Naive thymus-derived CD4-positive, alpha-beta T cell (primary cell): ENCODE measurements around the gene PEX14. TPM values are rescaled to one million over a fixed set of nuclear protein-coding genes. Genes with fewer than 3 reads are reported as not detected.

ENCODE experiments used
- ATAC-seq: fragments of 150-1000 bp; cut with Tn5 transposase; 2 replicates; pipeline ENCODE4 v1.10.0; 2021; ENCODE audit warnings: mild to moderate bottlenecking, moderate library complexity
- CTCF ChIA-PET: fragments of 350-600 bp; sonication (Branson Sonifier 250); formaldehyde crosslinking; loops from one replicate; lab custom pipeline; 2021; ENCODE audit warnings: antibody characterized with exemption; lab: Charles Lee
- POLR2A ChIA-PET: fragments of 350-600 bp; sonication (Branson Sonifier 250); formaldehyde crosslinking; loops from one replicate; lab custom pipeline; 2021; ENCODE audit warnings: antibody characterized with exemption, inconsistent platforms; lab: Charles Lee
- DNase-seq, 9 donors: peaks; one replicate each; pipeline versions ENCODE4 v3.0.0 to v3.0.0-alpha.2; 2020 to 2022; ENCODE audit warnings: mixed read lengths in 1 of 9
- H3K27ac ChIP-seq: one replicate; pipeline ENCODE4 v1.7.0; 2013; ENCODE audit warnings: mild to moderate bottlenecking, low read depth, low read length, moderate library complexity
- H3K27me3 ChIP-seq, 2 donors: one replicate each; pipeline ENCODE4 v1.7.0; 2013; ENCODE audit warnings: low read length in 2 of 2, mild to moderate bottlenecking in 2 of 2, moderate library complexity in 2 of 2; ENCODE audit not compliant: control insufficient read depth in 2 of 2, insufficient read depth in 2 of 2
- H3K36me3 ChIP-seq, 3 experiments: 1 replicate in 2 of 3; 2 replicates in 1 of 3; pipeline ENCODE4 v1.7.0; 2013; ENCODE audit warnings: low read length in 3 of 3, mild to moderate bottlenecking in 3 of 3, moderate library complexity in 1 of 3; ENCODE audit not compliant: insufficient read depth in 3 of 3, control insufficient read depth in 2 of 3
- H3K4me1 ChIP-seq, 2 donors: one replicate each; pipeline ENCODE4 v1.7.0; 2013; ENCODE audit warnings: low read length in 2 of 2, mild to moderate bottlenecking in 2 of 2, moderate library complexity in 1 of 2; ENCODE audit not compliant: control insufficient read depth in 2 of 2, insufficient read depth in 2 of 2
- H3K4me3 ChIP-seq: 2 replicates; pipeline ENCODE4 v1.7.0; 2013; ENCODE audit warnings: mild to moderate bottlenecking, low read length
- H3K9me3 ChIP-seq, 3 experiments: 1 replicate in 2 of 3; 2 replicates in 1 of 3; pipeline ENCODE4 v1.7.0; 2013; ENCODE audit warnings: low read length in 3 of 3; ENCODE audit not compliant: control insufficient read depth in 2 of 3
- H3K27ac Mint-ChIP-seq, 9 donors: one replicate each; pipeline ENCODE4 v1.8.0; 2020 to 2022; ENCODE audit warnings: mixed read lengths in 9 of 9, mild to moderate bottlenecking in 8 of 9, moderate library complexity in 5 of 9, inconsistent platforms in 2 of 9
- H3K27me3 Mint-ChIP-seq, 5 donors: one replicate each; pipeline ENCODE4 v1.8.0; 2021 to 2022; ENCODE audit warnings: mixed read lengths in 5 of 5, mild to moderate bottlenecking in 1 of 5
- H3K36me3 Mint-ChIP-seq, 5 donors: one replicate each; pipeline ENCODE4 v1.8.0; 2020 to 2022; ENCODE audit warnings: mixed read lengths in 5 of 5, mild to moderate bottlenecking in 3 of 5, inconsistent platforms in 1 of 5
- H3K4me1 Mint-ChIP-seq, 7 donors: one replicate each; pipeline ENCODE4 v1.8.0; 2020 to 2022; ENCODE audit warnings: mixed read lengths in 7 of 7, mild to moderate bottlenecking in 3 of 7, inconsistent platforms in 1 of 7
- H3K4me3 Mint-ChIP-seq, 10 donors: one replicate each; pipeline ENCODE4 v1.8.0; 2020 to 2022; ENCODE audit warnings: mild to moderate bottlenecking in 10 of 10, mixed read lengths in 10 of 10, moderate library complexity in 6 of 10, inconsistent platforms in 2 of 10
- H3K9me3 Mint-ChIP-seq, 11 donors: one replicate each; pipeline ENCODE4 v1.8.0; 2020 to 2022; ENCODE audit warnings: mixed read lengths in 11 of 11, mild to moderate bottlenecking in 4 of 11, inconsistent platforms in 1 of 11, moderate library complexity in 1 of 11
- intact Hi-C, 2 donors: fragments of 100-400 bp; cut with micrococcal nuclease; formaldehyde crosslinking; loops; one replicate each; pipeline ENCODE4 v1.15.1; 2023
- polyA plus RNA-seq, 2 donors: library from polyadenylated mRNA; unstranded; fragments of 300-500 nt; fragmentation: Illumina TruSeq; gene quantifications; one replicate each; pipeline ENCODE4 v1.2.3, GENCODE V29; 2021
- total RNA-seq, 6 experiments: library from RNA in 5 of 6; stranded (reverse) in 5 of 6; gene quantifications; 1 replicate in 5 of 6; 2 replicates in 1 of 6; pipeline ENCODE4 v1.2.3 and lab custom pipeline; 2021 to 2026

PEX14 gene
- total and polyA plus RNA-seq, 7 experiments from 2014 or later: 3.6 to 27.8 (median 21.3) TPM

DNA sequence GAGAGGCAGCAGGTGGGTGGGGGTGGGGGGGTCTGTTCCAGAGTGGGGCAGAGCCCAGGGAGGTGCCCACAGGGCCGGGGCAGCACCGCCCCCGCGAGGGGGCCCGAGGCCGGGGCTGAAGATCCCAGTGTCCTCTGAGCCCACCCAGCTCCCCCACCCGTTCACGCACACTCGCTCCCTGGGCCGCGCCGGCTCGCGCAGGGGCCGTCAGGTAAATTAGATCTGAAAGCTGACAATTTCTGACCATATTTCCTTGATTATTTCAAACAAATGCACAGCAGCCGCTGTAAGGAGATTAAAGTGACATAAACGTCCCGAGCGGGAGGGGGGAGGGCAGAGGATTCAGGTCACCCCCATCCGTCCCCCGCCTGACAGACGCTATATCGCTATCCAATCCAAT is 203.7 kb downstream of the PEX14 start:
- CTCF ChIA-PET: interaction anchor here (0.6 kb wide), 1 partner anchor 41 kb away, joined by 4 read pairs; no protein-coding TSS in a partner anchor
- intact Hi-C loops: no loop called here

DNA sequence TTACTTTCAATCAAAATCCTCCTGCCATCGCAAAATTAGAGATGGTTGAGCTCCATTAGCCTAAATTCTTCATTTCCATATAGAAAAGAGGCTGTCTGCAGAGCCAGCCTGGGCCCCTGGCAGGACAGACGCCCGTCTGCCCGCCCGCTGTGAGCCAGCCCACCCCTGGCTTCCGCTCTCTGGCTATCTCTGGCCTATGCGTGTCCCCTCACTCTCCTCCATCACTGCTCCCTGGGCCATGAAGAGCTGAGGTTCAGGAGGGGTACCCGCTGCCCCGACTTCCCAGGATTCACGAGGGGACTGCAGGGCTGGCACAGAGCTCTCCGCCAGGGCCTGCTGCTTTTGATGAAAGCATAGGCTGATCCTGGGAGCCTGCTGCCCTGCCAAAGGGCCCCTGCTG is 204.1 kb downstream of the PEX14 start:
- DNase-seq (no peak), ATAC-seq (no peak)
- Mint-ChIP-seq H3K27me3 (no peaks in the 10 kb centered on the region), H3K36me3 (no peaks in the 10 kb centered on the region), H3K4me3 (no peak overlapping the region), H3K27ac (no peak overlapping the region), H3K9me3 (no peaks in the 10 kb centered on the region), H3K4me1 (peaks cover 0 to 17% (median 4%) of the 10 kb centered on the region in 7 donors)
- H3K27me3 ChIP-seq: no peaks in the 10 kb centered on the region
- no peak overlapping the region for H3K4me3 ChIP-seq
- H3K27ac ChIP-seq: no peak overlapping the region
- intact Hi-C loops: no loop called here
- CTCF ChIA-PET: interaction anchor here (0.6 kb wide), 1 partner anchor 41 kb away, joined by 4 read pairs; no protein-coding TSS in a partner anchor
- H3K9me3 ChIP-seq: no peaks in the 10 kb centered on the region
- no peaks in the 10 kb centered on the region for H3K4me1 ChIP-seq
- H3K36me3 ChIP-seq: no peaks in the 10 kb centered on the region
- POLR2A ChIA-PET: interaction anchor here (0.6 to 0.7 kb wide), 2 partner anchors 11 to 191 kb away, joined by 3 read pairs; no protein-coding TSS in a partner anchor

More for the DNA sequence above, 203.7 kb downstream of the PEX14 start:
- no peaks in the 10 kb centered on the region for H3K4me1 ChIP-seq
- H3K27ac ChIP-seq: no peak overlapping the region
- H3K4me3 ChIP-seq: no peak overlapping the region
- ATAC-seq: no peak
- H3K9me3 ChIP-seq: no peaks in the 10 kb centered on the region
- H3K27me3 ChIP-seq: no peaks in the 10 kb centered on the region
- no peak overlapping the region for H3K4me3 Mint-ChIP-seq
- no peaks in the 10 kb centered on the region for H3K36me3 ChIP-seq
- H3K9me3 Mint-ChIP-seq: no peaks in the 10 kb centered on the region
- H3K36me3 Mint-ChIP-seq: no peaks in the 10 kb centered on the region
- POLR2A ChIA-PET: interaction anchor here (0.6 to 0.7 kb wide), 2 partner anchors 11 to 191 kb away, joined by 3 read pairs; no protein-coding TSS in a partner anchor
- no peak overlapping the region for H3K27ac Mint-ChIP-seq
- DNase-seq: no peak
- no peaks in the 10 kb centered on the region for H3K27me3 Mint-ChIP-seq
- H3K4me1 Mint-ChIP-seq: peaks cover 0 to 17% (median 4%) of the 10 kb centered on the region in 7 donors

GRCh38 chr1:10679496-10680220 is 204.9 kb downstream of the PEX14 start:
- H3K27ac Mint-ChIP-seq: no peak overlapping the region
- Histone ChIP-seq H3K4me3 (no peak overlapping the region), H3K4me1 (no peaks in the 10 kb centered on the region), H3K27ac (no peak overlapping the region), H3K9me3 (no peaks in the 10 kb centered on the region), H3K36me3 (no peaks in the 10 kb centered on the region), H3K27me3 (no peaks in the 10 kb centered on the region)
- no peak overlapping the region for H3K4me3 Mint-ChIP-seq
- ATAC-seq: peak; percentile 16
- no peaks in the 10 kb centered on the region for H3K36me3 Mint-ChIP-seq
- peaks cover 0 to 17% (median 4%) of the 10 kb centered on the region in 7 donors for H3K4me1 Mint-ChIP-seq
- no peak for DNase-seq
- no peaks in the 10 kb centered on the region for H3K27me3 Mint-ChIP-seq
- no peaks in the 10 kb centered on the region for H3K9me3 Mint-ChIP-seq
- CTCF ChIA-PET: no interaction called here
- intact Hi-C loops: no loop called here
- POLR2A ChIA-PET: interaction anchor here (0.6 kb wide), 1 partner anchor 32 kb away, joined by 4 read pairs; no protein-coding TSS in a partner anchor

Other genes with a start within 250 kb of the PEX14 start
- 100 to 1,000 TPM in 1 of 5 experiments, 10 to 100 TPM in 4; 42.0 to 110 (median 48.5) TPM for gene PGD, start 75.9 kb upstream of the PEX14 start, total RNA-seq
- 10 to 100 TPM; 45.8 to 47.0 TPM for gene PGD, start 75.9 kb upstream of the PEX14 start, polyA plus RNA-seq
- 10 to 100 TPM in 2 of 5 experiments, 1 to 10 TPM in 3; 5.4 to 13.0 (median 9.8) TPM for gene CENPS, start 44.5 kb upstream of the PEX14 start, total RNA-seq
- gene CENPS, start 44.5 kb upstream of the PEX14 start, polyA plus RNA-seq: 10 to 100 TPM in 1 of 2 donors, 1 to 10 TPM in 1; 8.7 to 13.2 TPM
- under 1 TPM in 2 of 5 experiments, not detected in 3; 0.27 to 0.90 TPM for gene CORT, start 24.9 kb upstream of the PEX14 start, total RNA-seq
- not detected for gene CORT, start 24.9 kb upstream of the PEX14 start, polyA plus RNA-seq
- 10 to 100 TPM; 13.5 to 36.0 (median 23.4) TPM for gene DFFA, start 2.4 kb upstream of the PEX14 start, total RNA-seq
- 10 to 100 TPM; 16.5 to 36.7 TPM for gene DFFA, start 2.4 kb upstream of the PEX14 start, polyA plus RNA-seq